K562 (cell line): Measurements from ENCODE around the gene LETM1. TPM values are rescaled to one million over a fixed set of nuclear protein-coding genes. Genes with fewer than 3 reads are reported as not detected.

Source experiments
- CREB3L1 ChIP-seq: fragments of 450-650 bp; IDR thresholded peaks from 2 replicates; pipeline ENCODE4 v1.6.1; 2014; ENCODE audit warnings: low read depth, mild to moderate bottlenecking, moderate library complexity, borderline replicate concordance
- ELK1 ChIP-seq: sonication (generic); formaldehyde crosslinking; IDR thresholded peaks from 2 replicates; pipeline ENCODE4 v1.8.1; 2022; ENCODE audit warnings: missing genetic modification reagents
- FUS ChIP-seq: fragments of 200-400 bp; formaldehyde crosslinking; optimal IDR thresholded peaks from 2 replicates; pipeline ENCODE3; 2017; ENCODE audit warnings: low read depth, low read length
- IRF9 ChIP-seq: fragments of 450-650 bp; IDR thresholded peaks from 2 replicates; pipeline ENCODE4 v1.6.1; 2016; ENCODE audit warnings: missing biosample characterization, missing genetic modification characterization
- KDM4B ChIP-seq, 2 experiments: fragments of 450-650 bp in 1 of 2; sonication (generic) in 1 of 2; IDR thresholded peaks; 2 replicates each; pipeline ENCODE4 v1.6.1; 2016 to 2017; ENCODE audit warnings: borderline replicate concordance in 2 of 2, antibody characterized with exemption in 1 of 2, low read depth in 1 of 2, mild to moderate bottlenecking in 1 of 2
- KLF13 ChIP-seq: fragments of 450-650 bp; IDR thresholded peaks from 2 replicates; pipeline ENCODE4 v1.6.1; 2016; ENCODE audit warnings: missing genetic modification characterization, low read depth, mild to moderate bottlenecking, missing compliant biosample characterization, moderate library complexity, borderline replicate concordance
- NFE2L1 ChIP-seq: fragments of 450-650 bp; IDR thresholded peaks from 2 replicates; pipeline ENCODE4 v1.6.1; 2016; ENCODE audit warnings: missing genetic modification characterization, low read depth, mild to moderate bottlenecking, missing compliant biosample characterization, moderate library complexity, borderline replicate concordance
- RBBP5 ChIP-seq: fragments of 200-600 bp; sonication (generic); IDR thresholded peaks from 2 replicates; pipeline ENCODE4 v1.6.1; 2012; ENCODE audit warnings: borderline replicate concordance, mild to moderate bottlenecking, low read length, control low read depth, inconsistent platforms; ENCODE audit not compliant: insufficient read depth, poor library complexity, severe bottlenecking
- RNF2 ChIP-seq: sonication (generic); IDR thresholded peaks from 2 replicates; pipeline ENCODE4 v1.6.1; 2016
- SMAD3 ChIP-seq: fragments of 450-650 bp; formaldehyde crosslinking; conservative IDR thresholded peaks from 2 replicates; pipeline ENCODE4 v1.4.0; 2020; ENCODE audit warnings: mild to moderate bottlenecking
- SOX6 ChIP-seq: fragments of 450-650 bp; IDR thresholded peaks from 2 replicates; pipeline ENCODE4 v1.6.1; 2014; ENCODE audit warnings: mild to moderate bottlenecking
- TSC22D4 ChIP-seq: fragments of 450-650 bp; IDR thresholded peaks from 2 replicates; pipeline ENCODE4 v1.6.1; 2016; ENCODE audit warnings: missing genetic modification characterization, missing biosample characterization, control low read depth
- ZBTB33 ChIP-seq: sonication (generic); formaldehyde crosslinking; IDR thresholded peaks from 2 replicates; pipeline ENCODE4 v1.8.1; 2023; ENCODE audit warnings: mild to moderate bottlenecking, missing genetic modification reagents
- ZFX ChIP-seq: sonication (generic); formaldehyde crosslinking; IDR thresholded peaks from 2 replicates; pipeline ENCODE4 v1.8.0; 2022; ENCODE audit warnings: mild to moderate bottlenecking, missing genetic modification reagents, moderate library complexity
- polyA plus RNA-seq, 8 experiments: library from polyadenylated mRNA; depleted of rRNA in 4 of 8; stranded (reverse) in 5 of 8; unstranded in 3 of 8; fragments of >200 nt; fragmentation: Nextera tagmentation in 2 of 8; fragmentation: Illumina TruSeq in 1 of 8; extraction: Ambion mirVana in 2 of 8; extraction: Trizol in 1 of 8; gene quantifications; 2 replicates each; pipeline versions ENCODE4 v1.2.1 to v1.2.3, GENCODE V29; 2011 to 2014; ENCODE audit warnings: inconsistent platforms in 1 of 8, missing spikeins in 1 of 8
- total RNA-seq, 7 experiments: library from RNA; depleted of rRNA in 6 of 7; stranded (reverse); fragments of >200 nt in 6 of 7; fragmentation: Illumina TruSeq in 2 of 7; extraction: Trizol in 2 of 7; gene quantifications; 2 replicates each; pipeline versions ENCODE4 v1.2.1 to v1.2.3, GENCODE V29; 2011 to 2021; ENCODE audit warnings: low replicate concordance in 1 of 7
- TF ChIP-seq, protein P1 (sequence below): fragments of 250-450 bp; sonication (Bioruptor Pico); IDR thresholded peaks from 2 replicates; pipeline ENCODE4 v1.5.0; 2021
- TF ChIP-seq, protein P2 (sequence below): sonication (generic); formaldehyde crosslinking; IDR thresholded peaks from 2 replicates; pipeline ENCODE4 v1.8.0; 2023; ENCODE audit warnings: mild to moderate bottlenecking, missing genetic modification reagents

Gene LETM1
- total and polyA plus RNA-seq, 9 of the 15 experiments (the other 6 are each of a cell fraction or from before 2014, with no cell fraction given): 3.9 to 109 (median 35.0) TPM

- TF ChIP-seq CREB3L1: peak; percentile 92
- no peak for TF ChIP-seq TSC22D4 (tag)
- TF ChIP-seq IRF9 (tag): 0 out of 2 replicates have a peak, but pooled peaks have one; percentile 16
- no peak for TF ChIP-seq SMAD3 (CRISPR knock-in tag)
- TF ChIP-seq, protein P1, sequence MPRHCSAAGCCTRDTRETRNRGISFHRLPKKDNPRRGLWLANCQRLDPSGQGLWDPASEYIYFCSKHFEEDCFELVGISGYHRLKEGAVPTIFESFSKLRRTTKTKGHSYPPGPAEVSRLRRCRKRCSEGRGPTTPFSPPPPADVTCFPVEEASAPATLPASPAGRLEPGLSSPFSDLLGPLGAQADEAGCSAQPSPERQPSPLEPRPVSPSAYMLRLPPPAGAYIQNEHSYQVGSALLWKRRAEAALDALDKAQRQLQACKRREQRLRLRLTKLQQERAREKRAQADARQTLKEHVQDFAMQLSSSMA (CRISPR knock-in tag): no peak
- TF ChIP-seq SOX6: peak; percentile 36; the same call in 1 of the 2 replicates
- TF ChIP-seq KLF13 (tag): peak; percentile 54; the same call in 1 of the 2 replicates
- TF ChIP-seq RBBP5: peak; percentile 27
- TF ChIP-seq ELK1: no peak
- peak; percentile 62 for TF ChIP-seq ZFX
- peak; percentile 70 for TF ChIP-seq FUS
- TF ChIP-seq, protein P2, sequence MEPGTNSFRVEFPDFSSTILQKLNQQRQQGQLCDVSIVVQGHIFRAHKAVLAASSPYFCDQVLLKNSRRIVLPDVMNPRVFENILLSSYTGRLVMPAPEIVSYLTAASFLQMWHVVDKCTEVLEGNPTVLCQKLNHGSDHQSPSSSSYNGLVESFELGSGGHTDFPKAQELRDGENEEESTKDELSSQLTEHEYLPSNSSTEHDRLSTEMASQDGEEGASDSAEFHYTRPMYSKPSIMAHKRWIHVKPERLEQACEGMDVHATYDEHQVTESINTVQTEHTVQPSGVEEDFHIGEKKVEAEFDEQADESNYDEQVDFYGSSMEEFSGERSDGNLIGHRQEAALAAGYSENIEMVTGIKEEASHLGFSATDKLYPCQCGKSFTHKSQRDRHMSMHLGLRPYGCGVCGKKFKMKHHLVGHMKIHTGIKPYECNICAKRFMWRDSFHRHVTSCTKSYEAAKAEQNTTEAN: peak; percentile 23; the same call in 1 of the 2 replicates
- peak; percentile 10; the same call in 1 of the 2 replicates for TF ChIP-seq RNF2
- TF ChIP-seq KDM4B (IDR thresholded peaks at IDR 0.05; ENCODE audit: borderline replicate concordance in 2 of 2, low read depth in 1 of 2): peak in 1 of 2 experiments; percentile 57; a peak in 1 of 4 replicates
- peak; percentile 46 for TF ChIP-seq ZBTB33 (CRISPR knock-in tag)
- TF ChIP-seq NFE2L1 (tag): no peak
Measured at GRCh38 chr4:1856071-1856942, at the start of gene LETM1 (continued).
